IPS-18a (cell line): ENCODE data around the gene DLEC1.
"Not testable (repeated sequence)": the region's sequence is repeated elsewhere in the genome, so short reads cannot be mapped to it uniquely, and the experiment has no call there.

Source experiments
- H3K27ac ChIP-seq: one replicate; pipeline ENCODE4 v1.5.1; 2013; ENCODE audit warnings: low read length
- H3K27me3 ChIP-seq: one replicate; pipeline ENCODE4 v1.6.1; 2013; ENCODE audit warnings: mild to moderate bottlenecking, low read length; ENCODE audit not compliant: control insufficient read depth, insufficient read depth
- H3K36me3 ChIP-seq: one replicate; pipeline ENCODE4 v1.6.1; 2013; ENCODE audit warnings: low read depth, low read length; ENCODE audit not compliant: control insufficient read depth
- H3K4me1 ChIP-seq: one replicate; pipeline ENCODE4 v1.6.1; 2013; ENCODE audit warnings: low read depth, low read length; ENCODE audit not compliant: control insufficient read depth
- H3K4me3 ChIP-seq: one replicate; pipeline ENCODE4 v1.5.1; 2013; ENCODE audit warnings: low read length
- H3K9ac ChIP-seq: one replicate; pipeline ENCODE4 v1.6.1; 2013; ENCODE audit warnings: mild to moderate bottlenecking, low read length, moderate library complexity
- H3K9me3 ChIP-seq: one replicate; pipeline ENCODE4 v1.6.1; 2013; ENCODE audit warnings: low read depth, low read length; ENCODE audit not compliant: control insufficient read depth

The DLEC1 gene

GRCh38 chr3:38135621-38136277, 96.7 kb downstream of the DLEC1 start:
- Histone ChIP-seq H3K4me3 (peak overlapping the region; percentile 86), H3K36me3 (peaks cover 19% of the 10 kb centered on the region), H3K9ac (peak overlapping the region; percentile 75), H3K4me1 (peaks cover 13% of the 10 kb centered on the region)
- not testable (repeated sequence) for H3K9me3 ChIP-seq, H3K27me3 ChIP-seq, H3K27ac ChIP-seq

- peaks cover 13% of the 10 kb centered on the region for H3K4me1 ChIP-seq
- peak overlapping the region; percentile 75 for H3K9ac ChIP-seq
- peaks cover 8% of the 10 kb centered on the region for H3K27me3 ChIP-seq
- H3K4me3 ChIP-seq: peak overlapping the region; percentile 86
- H3K36me3 ChIP-seq: peaks cover 19% of the 10 kb centered on the region
- no peak overlapping the region for H3K27ac ChIP-seq
- no peaks in the 10 kb centered on the region for H3K9me3 ChIP-seq
Measured at GRCh38 chr3:38136393-38136776, 97.4 kb downstream of the DLEC1 start.

GRCh38 chr3:38136777-38137614, 98.0 kb downstream of the DLEC1 start, which contains the start of gene ACAA1:
ACAA1 (minus strand) TSS chr3:38137127; CDS start chr3:38137035, 92 bp downstream.
- Histone ChIP-seq H3K9ac (peak within 1 kb of the TSS; percentile 78), H3K27me3 (peaks cover 8% of the 10 kb centered on the region), H3K36me3 (peaks cover 24% of the 10 kb centered on the region), H3K27ac (peak within 1 kb of the TSS; percentile 13), H3K9me3 (no peaks in the 10 kb centered on the region), H3K4me3 (peak within 1 kb of the TSS; percentile 86), H3K4me1 (peaks cover 13% of the 10 kb centered on the region)

GRCh38 chr3:38137615-38138348, 98.8 kb downstream of the DLEC1 start:
- peak overlapping the region; percentile 78 for H3K9ac ChIP-seq
- H3K27me3 ChIP-seq: peaks cover 8% of the 10 kb centered on the region
- H3K9me3 ChIP-seq: no peaks in the 10 kb centered on the region
- H3K36me3 ChIP-seq: peaks cover 29% of the 10 kb centered on the region
- H3K27ac ChIP-seq: peak overlapping the region; percentile 13
- peaks cover 13% of the 10 kb centered on the region for H3K4me1 ChIP-seq
- H3K4me3 ChIP-seq: peak overlapping the region; percentile 86

- Histone ChIP-seq H3K4me3 (peak within 1 kb of the TSS; percentile 86), H3K27me3 (peaks cover 8% of the 10 kb centered on the region), H3K27ac (peak within 1 kb of the TSS; percentile 13), H3K9me3 (no peaks in the 10 kb centered on the region), H3K9ac (peak within 1 kb of the TSS; percentile 78), H3K4me1 (peaks cover 13% of the 10 kb centered on the region), H3K36me3 (peaks cover 25% of the 10 kb centered on the region)
Measured at GRCh38 chr3:38138349-38139190, 99.6 kb downstream of the DLEC1 start, which contains the start of gene MYD88. MYD88 (plus strand) TSS chr3:38138661; CDS start chr3:38138701, 40 bp downstream.

GRCh38 chr3:38139191-38139590, 100.2 kb downstream of the DLEC1 start:
- Histone ChIP-seq H3K36me3 (peaks cover 19% of the 10 kb centered on the region), H3K9me3 (no peaks in the 10 kb centered on the region), H3K9ac (peak overlapping the region; percentile 78), H3K27ac (no peak overlapping the region), H3K4me3 (peak overlapping the region; percentile 86), H3K27me3 (peaks cover 8% of the 10 kb centered on the region), H3K4me1 (peaks cover 13% of the 10 kb centered on the region)

- Histone ChIP-seq H3K4me3 (peak overlapping the region; percentile 86), H3K9me3 (no peaks in the 10 kb centered on the region), H3K27ac (no peak overlapping the region), H3K36me3 (peaks cover 17% of the 10 kb centered on the region), H3K27me3 (peaks cover 8% of the 10 kb centered on the region), H3K4me1 (peaks cover 13% of the 10 kb centered on the region), H3K9ac (no peak overlapping the region)
Measured at GRCh38 chr3:38139652-38140051, 100.6 kb downstream of the DLEC1 start.

GRCh38 chr3:38140326-38141172, 101.5 kb downstream of the DLEC1 start:
- Histone ChIP-seq H3K9ac (no peak overlapping the region), H3K36me3 (peaks cover 17% of the 10 kb centered on the region), H3K27me3 (peaks cover 8% of the 10 kb centered on the region), H3K27ac (no peak overlapping the region), H3K9me3 (no peaks in the 10 kb centered on the region), H3K4me3 (no peak overlapping the region), H3K4me1 (peaks cover 13% of the 10 kb centered on the region)

- peaks cover 13% of the 10 kb centered on the region for H3K4me1 ChIP-seq
- no peak overlapping the region for H3K27ac ChIP-seq
- H3K36me3 ChIP-seq: peaks cover 17% of the 10 kb centered on the region
- H3K27me3 ChIP-seq: peaks cover 8% of the 10 kb centered on the region
- no peak overlapping the region for H3K4me3 ChIP-seq
- H3K9me3 ChIP-seq: no peaks in the 10 kb centered on the region
- H3K9ac ChIP-seq: no peak overlapping the region
Measured at GRCh38 chr3:38141173-38141951, 102.4 kb downstream of the DLEC1 start.

- no peak overlapping the region for H3K27ac ChIP-seq
- H3K9me3 ChIP-seq: no peaks in the 10 kb centered on the region
- H3K27me3 ChIP-seq: peaks cover 8% of the 10 kb centered on the region
- no peak overlapping the region for H3K9ac ChIP-seq
- no peak overlapping the region for H3K4me3 ChIP-seq
- H3K4me1 ChIP-seq: peaks cover 13% of the 10 kb centered on the region
- H3K36me3 ChIP-seq: peaks cover 17% of the 10 kb centered on the region
Measured at GRCh38 chr3:38141952-38142273, 102.9 kb downstream of the DLEC1 start.
